HG03457 (cell line): Measurements from ENCODE around the gene VPS4B.
"Not testable (repeated sequence)": the region's sequence is repeated elsewhere in the genome, so short reads cannot be mapped to it uniquely, and the experiment has no call there.

Experiments used
- ATAC-seq: cut with Tn5 transposase; IDR thresholded peaks from one replicate; pipeline ENCODE4 v1.9.1; 2021; ENCODE audit warnings: moderate number of reproducible peaks; ENCODE audit not compliant: unreplicated experiment

The VPS4B gene

DNA sequence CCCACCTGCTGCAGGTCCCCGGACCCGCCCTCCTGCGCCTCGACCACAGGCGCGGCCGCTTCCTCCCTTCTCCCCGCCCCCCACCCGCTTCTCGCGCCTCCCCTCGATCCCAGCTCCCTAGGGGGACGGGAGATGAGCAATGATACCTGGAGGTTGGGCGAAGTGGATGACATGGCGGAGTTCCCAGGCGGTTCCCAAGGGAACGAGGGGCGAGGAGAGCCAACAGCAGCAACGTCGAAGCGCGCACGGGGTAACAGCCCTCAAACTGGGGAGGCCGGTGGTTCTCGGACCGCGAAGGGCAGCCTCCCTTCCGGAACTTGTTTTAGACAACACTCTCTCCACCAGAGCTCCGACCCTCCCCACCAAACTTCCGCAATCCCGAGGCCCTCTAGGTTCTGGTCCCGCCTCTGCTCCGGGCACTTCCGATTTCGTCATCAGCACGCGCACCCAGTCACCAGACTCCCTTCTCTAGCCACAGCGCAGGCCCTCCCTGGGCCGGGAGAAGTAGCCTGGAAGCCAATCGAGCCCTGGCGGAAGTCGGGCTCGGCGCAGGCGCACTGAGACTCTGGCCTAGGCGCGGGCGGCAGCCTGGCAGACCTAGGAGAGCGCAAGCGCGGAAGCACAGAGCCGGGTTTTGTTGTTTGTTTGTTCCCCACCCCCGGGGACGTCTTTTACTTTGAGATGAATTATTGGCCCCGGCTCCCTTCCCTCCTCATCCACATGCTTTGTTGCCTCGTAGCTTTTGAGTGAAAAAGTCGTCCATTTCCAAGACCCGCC is at the start of gene VPS4B:
Gene VPS4B, minus strand, starts transcription at position 390 of the 777 bp plus-strand sequence. Its CDS starts 217 bp downstream, at position 173.
- ATAC-seq, result peak; percentile 98

GRCh38 chr18:63470751-63471150 is 48.5 kb upstream of the VPS4B start:
- no peak for ATAC-seq

DNA sequence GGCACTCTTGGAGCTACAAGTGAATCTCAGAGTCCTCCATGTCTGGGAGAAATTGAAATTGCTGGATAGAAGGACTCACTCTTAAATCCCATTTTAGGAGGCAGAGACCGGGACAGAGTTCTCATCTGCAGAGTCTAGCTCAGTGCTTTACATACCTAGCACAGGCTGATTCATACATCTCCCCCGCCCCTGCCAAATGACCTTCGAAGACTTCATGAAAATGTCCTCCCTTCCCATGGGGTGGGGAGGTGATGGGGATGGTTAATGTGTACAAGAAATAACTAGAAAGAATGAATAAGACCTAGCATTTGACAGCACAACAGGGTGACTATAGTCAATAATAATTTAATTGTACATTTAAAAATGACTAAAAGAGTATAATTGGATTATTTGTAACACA is 46.3 kb upstream of the VPS4B start:
- ATAC-seq, result no peak

GRCh38 chr18:63467699-63468098 is 45.4 kb upstream of the VPS4B start:
- no peak for ATAC-seq

DNA sequence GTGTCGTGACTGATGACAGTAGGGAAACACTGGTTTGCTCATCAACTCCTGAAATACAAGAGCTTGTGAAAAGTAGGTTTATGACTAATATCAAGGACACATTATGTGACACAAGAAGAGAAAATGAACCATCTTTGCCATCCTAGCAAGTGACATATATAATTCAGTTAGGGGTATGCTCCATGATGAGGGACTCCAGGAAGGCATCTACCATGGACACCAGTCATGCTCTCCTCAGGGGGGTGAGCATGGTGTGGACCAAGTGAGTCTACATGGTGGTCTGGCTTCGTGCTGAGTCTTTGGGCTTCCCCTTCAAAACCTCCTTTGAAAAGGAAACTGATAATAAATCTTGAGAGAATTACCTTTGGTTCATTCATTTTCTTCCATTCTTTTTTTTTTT is 42.8 kb upstream of the VPS4B start:
- ATAC-seq, result no peak

DNA sequence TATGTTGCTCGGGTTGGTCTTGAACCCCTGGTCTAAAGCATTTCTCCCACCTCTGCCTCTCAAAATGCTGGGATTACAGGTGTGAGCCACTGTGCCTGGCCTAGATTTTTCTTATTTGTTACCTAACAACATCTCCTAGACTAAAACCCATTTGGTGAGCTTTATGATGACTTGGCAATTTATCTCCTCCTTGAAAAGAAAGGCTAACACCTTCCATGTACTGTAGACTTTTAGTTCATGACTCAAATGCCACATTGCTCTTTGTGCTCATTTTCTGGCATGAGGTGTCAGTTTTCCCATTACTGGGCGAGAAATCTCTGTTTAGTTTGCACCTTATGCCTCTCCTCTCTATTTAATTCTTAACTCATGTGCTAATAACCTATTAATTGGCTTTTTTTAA is 42.2 kb upstream of the VPS4B start:
- ATAC-seq, result no peak

DNA sequence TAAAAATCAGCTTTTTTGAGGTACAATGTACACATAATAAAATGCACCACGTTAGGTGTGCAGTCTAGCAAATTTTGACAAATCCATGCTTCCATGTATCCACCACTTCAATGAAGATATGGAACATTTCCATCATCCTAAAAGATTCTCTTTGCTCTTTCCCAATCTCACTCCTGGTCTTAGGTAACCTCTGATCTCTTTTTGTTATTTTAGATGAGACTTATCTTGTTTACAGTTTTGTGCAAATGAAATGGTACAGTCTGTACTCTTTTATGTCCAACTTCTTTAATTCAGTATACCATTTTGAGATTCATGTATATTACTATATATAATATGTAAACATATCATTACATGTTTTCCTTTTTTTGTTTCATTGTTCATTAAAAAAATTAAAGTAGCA is 38.1 kb upstream of the VPS4B start:
- ATAC-seq, result no peak

- no peak for ATAC-seq
Observed at GRCh38 chr18:63457977-63458376, 35.7 kb upstream of the VPS4B start.

DNA sequence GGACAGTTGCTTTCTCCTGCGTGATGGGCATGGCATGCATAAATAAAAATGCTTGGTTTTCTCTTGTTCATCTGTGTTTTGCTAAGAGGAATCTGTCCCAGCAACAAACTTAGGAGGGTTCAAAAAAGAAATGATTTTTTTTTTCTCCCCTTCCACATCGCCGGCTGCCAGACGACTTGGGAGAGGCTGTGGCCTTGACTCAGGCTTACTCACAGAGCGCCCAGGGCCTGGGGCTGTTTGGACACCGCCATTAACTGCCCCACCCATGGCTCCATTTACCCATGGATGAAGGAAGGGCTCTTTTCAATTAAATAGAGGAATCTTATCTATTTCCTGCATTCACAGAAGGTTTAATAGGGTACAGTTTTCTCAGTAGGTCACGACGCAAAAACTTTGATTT is 32.2 kb upstream of the VPS4B start:
- no peak for ATAC-seq

GRCh38 chr18:63452751-63453150 is 30.5 kb upstream of the VPS4B start:
- ATAC-seq, result not testable (repeated sequence)

GRCh38 chr18:63451799-63452660 is 29.8 kb upstream of the VPS4B start:
- no peak for ATAC-seq

DNA sequence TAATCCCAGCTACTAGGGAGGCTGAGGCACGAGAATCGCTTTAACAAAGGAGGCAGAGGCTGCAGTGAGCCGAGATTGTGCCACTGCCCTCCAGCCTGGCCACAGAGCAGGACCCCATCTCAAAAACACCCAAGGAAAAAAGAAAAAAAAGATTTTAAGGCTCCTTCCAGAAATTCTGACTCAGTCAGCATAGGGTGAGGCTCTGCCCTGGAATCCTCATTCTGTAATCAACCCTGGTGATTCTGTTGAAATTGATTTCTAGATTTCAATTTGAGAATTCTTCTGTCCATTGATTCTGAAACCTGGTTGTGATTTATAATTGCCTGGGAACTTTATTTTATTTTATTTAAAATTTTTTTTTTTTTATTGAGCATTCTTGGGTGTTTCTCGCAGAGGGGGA is 27.1 kb upstream of the VPS4B start:
- no peak for ATAC-seq

DNA sequence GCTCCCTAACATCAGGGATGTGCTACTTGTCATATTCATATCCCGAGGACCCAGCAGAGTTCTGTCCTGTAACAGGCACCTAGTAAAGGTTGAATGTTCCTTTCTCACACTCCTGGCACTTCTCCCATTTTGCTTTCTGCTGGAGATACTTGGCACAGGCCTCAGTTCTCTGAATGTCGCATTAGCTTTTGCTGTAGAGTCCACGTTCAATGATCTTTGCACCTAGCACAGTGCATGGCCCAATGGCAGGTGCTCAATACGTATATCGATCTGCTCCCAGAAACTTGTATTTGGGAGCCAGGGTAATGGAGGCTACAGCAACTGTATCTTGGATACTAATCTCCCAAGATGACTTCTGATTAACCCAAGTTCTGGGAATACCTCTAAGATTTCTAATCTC is 24.8 kb upstream of the VPS4B start:
- ATAC-seq, result no peak

DNA sequence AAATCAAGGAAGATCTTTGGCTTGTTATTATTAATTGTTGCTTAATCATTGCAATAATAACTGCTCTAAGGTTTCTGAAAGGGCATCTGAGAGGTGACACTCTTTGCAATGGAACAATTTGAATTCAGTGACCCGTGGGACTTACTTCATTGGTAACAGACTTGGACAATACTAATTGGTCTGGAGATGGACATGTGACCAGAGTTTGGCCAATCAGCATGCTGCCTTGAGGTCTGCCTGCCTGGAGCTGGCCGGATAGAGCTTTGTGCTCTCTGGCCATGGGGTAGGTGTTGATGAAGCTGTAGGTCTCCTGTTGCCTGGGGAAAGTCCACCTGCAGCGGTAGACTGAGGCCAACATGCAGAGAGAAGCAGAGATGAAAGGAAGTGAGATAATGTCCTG is 24.0 kb upstream of the VPS4B start:
- ATAC-seq, result no peak

DNA sequence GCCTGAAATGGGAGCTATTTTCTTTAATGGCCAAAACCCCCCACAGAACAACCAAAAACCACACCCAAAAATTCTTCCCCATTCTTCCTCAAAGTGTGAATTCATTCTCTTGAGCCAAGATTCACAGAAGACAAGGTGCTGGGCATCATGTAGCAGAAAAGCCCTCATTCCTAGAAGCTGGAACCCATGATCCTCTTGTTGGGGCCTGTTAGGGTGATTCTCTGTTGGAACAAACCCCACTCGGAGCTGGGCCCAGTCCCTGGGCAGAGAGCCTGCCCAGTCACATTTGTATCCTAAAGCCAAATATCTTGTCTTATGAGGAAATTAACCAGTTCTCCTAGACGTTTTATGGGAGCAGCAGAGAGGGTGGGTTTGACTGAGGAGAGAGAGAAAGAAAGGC is 22.8 kb upstream of the VPS4B start:
- ATAC-seq, result no peak

GRCh38 chr18:63444580-63444979 is 22.3 kb upstream of the VPS4B start:
- no peak for ATAC-seq

- no peak for ATAC-seq
Observed at GRCh38 chr18:63443829-63444228, 21.6 kb upstream of the VPS4B start.

- no peak for ATAC-seq
Observed at GRCh38 chr18:63440881-63441280, 18.6 kb upstream of the VPS4B start.

- ATAC-seq, result no peak
Observed at GRCh38 chr18:63440219-63440618, 17.9 kb upstream of the VPS4B start.

- no peak for ATAC-seq
Observed at GRCh38 chr18:63439334-63439733, 17.1 kb upstream of the VPS4B start.

DNA sequence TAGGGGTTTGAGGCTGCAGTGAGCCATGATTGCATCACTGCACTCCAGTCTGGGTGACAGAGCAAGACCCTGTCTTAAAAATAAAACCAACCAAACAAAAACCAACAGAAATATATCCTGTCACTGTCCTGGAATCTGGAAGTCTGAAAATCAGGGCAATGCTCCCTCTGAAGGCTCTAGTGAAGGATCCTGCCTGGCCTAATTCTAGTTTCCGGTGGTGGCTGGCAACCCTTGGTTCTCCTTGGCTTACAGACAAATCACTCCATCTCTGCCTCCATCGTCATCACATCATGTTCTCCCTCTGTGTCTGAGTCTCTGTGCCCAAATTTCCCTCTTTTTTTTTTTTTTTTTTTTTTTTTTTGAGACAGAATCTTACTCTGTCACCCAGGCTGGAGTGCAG is 15.9 kb upstream of the VPS4B start:
- no peak for ATAC-seq

DNA sequence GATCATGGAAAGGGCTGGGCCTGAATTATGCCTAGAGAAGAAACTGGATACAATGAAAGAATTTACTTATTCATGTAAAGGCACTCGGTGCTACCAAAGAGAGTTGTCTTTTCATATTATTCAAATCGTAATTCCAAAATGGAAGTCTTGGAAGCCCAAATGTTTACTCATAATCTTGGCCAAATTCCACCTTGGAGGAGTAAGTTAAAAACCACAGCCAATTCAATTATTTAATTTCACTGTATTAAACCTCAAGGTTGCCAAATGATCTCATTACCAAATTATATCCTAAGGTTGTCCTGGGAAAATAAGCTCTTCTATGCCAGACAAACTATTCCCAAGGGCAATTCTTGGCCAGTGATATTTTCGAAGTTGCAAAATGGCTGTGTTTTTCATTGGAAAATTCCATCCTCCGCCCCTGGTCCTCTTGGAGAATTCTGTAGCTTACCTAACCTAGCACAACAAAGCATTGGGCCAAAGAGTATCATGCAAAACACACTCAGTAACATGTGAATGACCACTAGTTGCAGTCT is 11.1 kb upstream of the VPS4B start:
- no peak for ATAC-seq
